ELR (cell line): Measurements from ENCODE around the gene SLC35B1.
"Not testable (repeated sequence)": the region's sequence is repeated elsewhere in the genome, so short reads cannot be mapped to it uniquely, and the experiment has no call there.

Experiments
- DNase-seq: peaks from one replicate; pipeline ENCODE4 v3.0.0-alpha.2; 2015; ENCODE audit warnings: low read depth

Gene SLC35B1

GRCh38 chr17:49699966-49700575, 7.7 kb downstream of the SLC35B1 start:
- DNase-seq = no peak

- DNase-seq = no peak
Observed at GRCh38 chr17:49698005-49698404, 9.8 kb downstream of the SLC35B1 start.

GRCh38 chr17:49696233-49696761, 11.5 kb downstream of the SLC35B1 start:
- DNase-seq = no peak

- no peak for DNase-seq
Observed at GRCh38 chr17:49695698-49696232, 12.0 kb downstream of the SLC35B1 start.

- DNase-seq = peak; percentile 60
Observed at GRCh38 chr17:49694847-49695697, 12.7 kb downstream of the SLC35B1 start.

GRCh38 chr17:49692751-49693150, 15.0 kb downstream of the SLC35B1 start:
- peak; percentile 27 for DNase-seq

GRCh38 chr17:49691677-49692191, 16.0 kb downstream of the SLC35B1 start:
- no peak for DNase-seq

GRCh38 chr17:49691086-49691676, 16.6 kb downstream of the SLC35B1 start:
- DNase-seq = no peak

GRCh38 chr17:49690256-49690655, 17.5 kb downstream of the SLC35B1 start:
- DNase-seq = no peak

- no peak for DNase-seq
Observed at GRCh38 chr17:49688848-49689247, 18.9 kb downstream of the SLC35B1 start.

GRCh38 chr17:49687878-49688491, 19.8 kb downstream of the SLC35B1 start:
- peak; percentile 55 for DNase-seq

GRCh38 chr17:49681106-49681979, 26.4 kb downstream of the SLC35B1 start:
- no peak for DNase-seq

GRCh38 chr17:49680314-49680713, 27.4 kb downstream of the SLC35B1 start:
- DNase-seq = no peak

GRCh38 chr17:49677933-49678847, 29.6 kb downstream of the SLC35B1 start, which contains the start of gene SPOP:
SPOP (minus strand) TSS chr17:49678097; CDS start chr17:49622810, 55,287 bp downstream.
- peak; percentile 100 for DNase-seq

- DNase-seq = peak; percentile 95
Observed at GRCh38 chr17:49677134-49677932, 30.4 kb downstream of the SLC35B1 start.

GRCh38 chr17:49676276-49676868, 31.4 kb downstream of the SLC35B1 start:
- peak; percentile 63 for DNase-seq

- no peak for DNase-seq
Observed at GRCh38 chr17:49674507-49674906, 33.3 kb downstream of the SLC35B1 start.

GRCh38 chr17:49673679-49674078, 34.1 kb downstream of the SLC35B1 start:
- not testable (repeated sequence) for DNase-seq
